Right lobe of liver (tissue), 4 donors: ENCODE results near the gene ADAMTSL2.

Experiments used
- CTCF ChIP-seq, 4 donors: fragments of 200-600 bp in 3 of 4; fragments of 450-650 bp in 1 of 4; IDR thresholded peaks; one replicate each; pipeline versions ENCODE4 v1.5.1 to v1.8.0; 2016 to 2022; ENCODE audit warnings: antibody characterized with exemption in 4 of 4, mild to moderate bottlenecking in 2 of 4
- POLR2A ChIP-seq: fragments of 450-650 bp; IDR thresholded peaks from one replicate; pipeline ENCODE4 v1.6.1; 2017; ENCODE audit warnings: antibody characterized with exemption, mild to moderate bottlenecking
- donor health status: DM: no; HTN: no; CAD: no.
- donor health status: DM: no; HTN: no; CAD: no.
- donor health status: DM: no; HTN: yes; CAD: no.

GRCh38 chr9:133584167-133584558 is 49.7 kb downstream of the ADAMTSL2 start:
- TF ChIP-seq CTCF (IDR thresholded peaks at IDR 0.05) (no peak), POLR2A (no peak)
